Measurements from ENCODE around the gene DDX27. TPM values are rescaled to one million over a fixed set of nuclear protein-coding genes. Genes with fewer than 3 reads are reported as not detected.
A peak's percentile ranks its signal among the peaks of the same experiment; 100 is the strongest.

DDX27 gene
- total and polyA plus RNA-seq, 2 of the 13 experiments (the other 11 are each of a cell fraction or from before 2014, with no cell fraction given), result 42.6 to 72.8 TPM

DNA sequence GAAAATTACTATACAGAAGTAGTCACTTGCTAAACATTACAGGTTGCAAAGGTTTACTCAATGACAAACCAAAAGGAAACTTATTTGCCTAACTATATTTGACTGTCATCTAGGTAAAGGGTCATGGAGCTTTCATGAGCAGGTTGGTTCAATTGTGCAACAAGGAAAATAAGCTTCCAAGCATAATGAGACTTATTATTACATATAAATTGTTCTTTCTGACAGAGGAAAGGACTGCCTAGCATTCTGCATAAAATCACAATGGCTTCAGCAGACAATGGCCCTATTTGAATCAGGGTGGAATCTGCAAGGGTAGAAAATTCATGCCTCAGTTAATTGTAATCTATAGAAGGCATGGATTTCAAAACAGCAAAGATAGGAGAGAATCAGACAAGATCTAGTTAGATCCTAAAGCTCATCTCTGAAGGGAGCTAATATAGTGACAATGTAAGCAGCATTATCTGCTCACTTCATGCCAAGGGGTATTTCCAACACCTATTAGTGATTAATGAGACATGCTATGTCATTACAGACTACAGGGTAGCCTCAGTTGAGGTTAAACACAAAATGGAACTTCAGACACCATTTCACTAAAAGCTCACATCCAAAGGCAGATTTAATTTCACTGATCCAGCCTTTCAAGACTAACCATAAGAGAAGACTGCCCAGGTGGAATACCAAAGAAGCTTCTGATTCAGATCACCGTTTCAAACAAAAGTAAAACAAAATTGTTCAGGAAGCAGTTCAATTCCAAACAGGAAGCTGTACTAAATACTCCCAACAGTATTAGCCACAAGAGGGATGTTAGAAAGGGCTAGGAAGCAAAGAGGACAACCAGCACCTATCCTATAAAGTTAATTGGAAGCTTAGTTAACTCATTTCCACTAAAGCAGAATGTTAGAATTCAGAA is 39.6 kb upstream of the DDX27 start (continued):
- TF ChIP-seq, protein P1, sequence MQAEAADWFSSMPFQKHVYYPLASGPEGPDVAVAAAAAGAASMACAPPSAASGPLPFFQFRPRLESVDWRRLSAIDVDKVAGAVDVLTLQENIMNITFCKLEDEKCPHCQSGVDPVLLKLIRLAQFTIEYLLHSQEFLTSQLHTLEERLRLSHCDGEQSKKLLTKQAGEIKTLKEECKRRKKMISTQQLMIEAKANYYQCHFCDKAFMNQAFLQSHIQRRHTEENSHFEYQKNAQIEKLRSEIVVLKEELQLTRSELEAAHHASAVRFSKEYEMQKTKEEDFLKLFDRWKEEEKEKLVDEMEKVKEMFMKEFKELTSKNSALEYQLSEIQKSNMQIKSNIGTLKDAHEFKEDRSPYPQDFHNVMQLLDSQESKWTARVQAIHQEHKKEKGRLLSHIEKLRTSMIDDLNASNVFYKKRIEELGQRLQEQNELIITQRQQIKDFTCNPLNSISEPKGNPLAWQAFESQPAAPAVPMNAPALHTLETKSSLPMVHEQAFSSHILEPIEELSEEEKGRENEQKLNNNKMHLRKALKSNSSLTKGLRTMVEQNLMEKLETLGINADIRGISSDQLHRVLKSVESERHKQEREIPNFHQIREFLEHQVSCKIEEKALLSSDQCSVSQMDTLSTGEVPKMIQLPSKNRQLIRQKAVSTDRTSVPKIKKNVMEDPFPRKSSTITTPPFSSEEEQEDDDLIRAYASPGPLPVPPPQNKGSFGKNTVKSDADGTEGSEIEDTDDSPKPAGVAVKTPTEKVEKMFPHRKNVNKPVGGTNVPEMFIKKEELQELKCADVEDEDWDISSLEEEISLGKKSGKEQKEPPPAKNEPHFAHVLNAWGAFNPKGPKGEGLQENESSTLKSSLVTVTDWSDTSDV (CRISPR knock-in tag; IDR thresholded peaks at IDR 0.05), result no peak
- TF ChIP-seq CREM (IDR thresholded peaks at IDR 0.05) (peak; percentile 59), CREM (CRISPR knock-in tag; IDR thresholded peaks at IDR 0.05) (no peak), GABPA (IDR thresholded peaks at IDR 0.05; ENCODE audit: low read depth, low read length) (no peak), GABPA (CRISPR knock-in tag; IDR thresholded peaks at IDR 0.05; ENCODE audit: low read depth) (peak; percentile 59; the same call in 1 of the 2 replicates), ZNF660 (CRISPR knock-in tag; IDR thresholded peaks at IDR 0.05; ENCODE audit: borderline replicate concordance, low read depth) (no peak), ARNT2 (CRISPR knock-in tag; IDR thresholded peaks at IDR 0.05; ENCODE audit: low read depth) (peak; percentile 51; the same call in 1 of the 2 replicates), HIVEP1 (CRISPR knock-in tag; IDR thresholded peaks at IDR 0.05) (no peak), MED1 (CRISPR knock-in tag; IDR thresholded peaks at IDR 0.05) (peak; percentile 67), MTA1 (CRISPR knock-in tag; IDR thresholded peaks at IDR 0.05; ENCODE audit: borderline replicate concordance) (no peak), ZNF17 (CRISPR knock-in tag; IDR thresholded peaks at IDR 0.05) (no peak), ZNF781 (CRISPR knock-in tag; IDR thresholded peaks at IDR 0.05; ENCODE audit: borderline replicate concordance, not compliant biosample characterization) (no peak), ZMAT3 (CRISPR knock-in tag; conservative IDR thresholded peaks at IDR 0.05) (no peak), SIX1 (CRISPR knock-in tag; IDR thresholded peaks at IDR 0.05; ENCODE audit: borderline replicate concordance) (0 out of 2 replicates have a peak, but pooled peaks have one; percentile 31), ZNF75D (CRISPR knock-in tag; IDR thresholded peaks at IDR 0.05; ENCODE audit: borderline replicate concordance) (no peak), KAT2B (IDR thresholded peaks at IDR 0.05; ENCODE audit: borderline replicate concordance, low read depth, low read length) (no peak), ELF4 (CRISPR knock-in tag; IDR thresholded peaks at IDR 0.05; ENCODE audit: borderline replicate concordance) (no peak)
- TF ChIP-seq, protein P2, sequence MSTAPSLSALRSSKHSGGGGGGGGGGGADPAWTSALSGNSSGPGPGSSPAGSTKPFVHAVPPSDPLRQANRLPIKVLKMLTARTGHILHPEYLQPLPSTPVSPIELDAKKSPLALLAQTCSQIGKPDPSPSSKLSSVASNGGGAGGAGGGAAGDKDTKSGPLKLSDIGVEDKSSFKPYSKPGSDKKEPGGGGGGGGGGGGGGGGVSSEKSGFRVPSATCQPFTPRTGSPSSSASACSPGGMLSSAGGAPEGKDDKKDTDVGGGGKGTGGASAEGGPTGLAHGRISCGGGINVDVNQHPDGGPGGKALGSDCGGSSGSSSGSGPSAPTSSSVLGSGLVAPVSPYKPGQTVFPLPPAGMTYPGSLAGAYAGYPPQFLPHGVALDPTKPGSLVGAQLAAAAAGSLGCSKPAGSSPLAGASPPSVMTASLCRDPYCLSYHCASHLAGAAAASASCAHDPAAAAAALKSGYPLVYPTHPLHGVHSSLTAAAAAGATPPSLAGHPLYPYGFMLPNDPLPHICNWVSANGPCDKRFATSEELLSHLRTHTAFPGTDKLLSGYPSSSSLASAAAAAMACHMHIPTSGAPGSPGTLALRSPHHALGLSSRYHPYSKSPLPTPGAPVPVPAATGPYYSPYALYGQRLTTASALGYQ (CRISPR knock-in tag; IDR thresholded peaks at IDR 0.05), result no peak
- TF ChIP-seq, protein P3, sequence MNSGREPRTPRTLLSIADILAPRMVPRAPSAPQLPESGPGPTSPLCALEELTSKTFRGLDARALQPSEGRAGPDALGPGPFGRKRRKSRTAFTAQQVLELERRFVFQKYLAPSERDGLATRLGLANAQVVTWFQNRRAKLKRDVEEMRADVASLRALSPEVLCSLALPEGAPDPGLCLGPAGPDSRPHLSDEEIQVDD (CRISPR knock-in tag; IDR thresholded peaks at IDR 0.05; ENCODE audit: borderline replicate concordance), result no peak
- TF ChIP-seq, protein P4, sequence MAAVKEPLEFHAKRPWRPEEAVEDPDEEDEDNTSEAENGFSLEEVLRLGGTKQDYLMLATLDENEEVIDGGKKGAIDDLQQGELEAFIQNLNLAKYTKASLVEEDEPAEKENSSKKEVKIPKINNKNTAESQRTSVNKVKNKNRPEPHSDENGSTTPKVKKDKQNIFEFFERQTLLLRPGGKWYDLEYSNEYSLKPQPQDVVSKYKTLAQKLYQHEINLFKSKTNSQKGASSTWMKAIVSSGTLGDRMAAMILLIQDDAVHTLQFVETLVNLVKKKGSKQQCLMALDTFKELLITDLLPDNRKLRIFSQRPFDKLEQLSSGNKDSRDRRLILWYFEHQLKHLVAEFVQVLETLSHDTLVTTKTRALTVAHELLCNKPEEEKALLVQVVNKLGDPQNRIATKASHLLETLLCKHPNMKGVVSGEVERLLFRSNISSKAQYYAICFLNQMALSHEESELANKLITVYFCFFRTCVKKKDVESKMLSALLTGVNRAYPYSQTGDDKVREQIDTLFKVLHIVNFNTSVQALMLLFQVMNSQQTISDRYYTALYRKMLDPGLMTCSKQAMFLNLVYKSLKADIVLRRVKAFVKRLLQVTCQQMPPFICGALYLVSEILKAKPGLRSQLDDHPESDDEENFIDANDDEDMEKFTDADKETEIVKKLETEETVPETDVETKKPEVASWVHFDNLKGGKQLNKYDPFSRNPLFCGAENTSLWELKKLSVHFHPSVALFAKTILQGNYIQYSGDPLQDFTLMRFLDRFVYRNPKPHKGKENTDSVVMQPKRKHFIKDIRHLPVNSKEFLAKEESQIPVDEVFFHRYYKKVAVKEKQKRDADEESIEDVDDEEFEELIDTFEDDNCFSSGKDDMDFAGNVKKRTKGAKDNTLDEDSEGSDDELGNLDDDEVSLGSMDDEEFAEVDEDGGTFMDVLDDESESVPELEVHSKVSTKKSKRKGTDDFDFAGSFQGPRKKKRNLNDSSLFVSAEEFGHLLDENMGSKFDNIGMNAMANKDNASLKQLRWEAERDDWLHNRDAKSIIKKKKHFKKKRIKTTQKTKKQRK (IDR thresholded peaks at IDR 0.05; ENCODE audit: low read length), result no peak
